GM18861 (cell line): Measurements from ENCODE around the gene HMCN2.
"Not testable (repeated sequence)": the region's sequence is repeated elsewhere in the genome, so short reads cannot be mapped to it uniquely, and the experiment has no call there.

Source experiments
- ATAC-seq: cut with Tn5 transposase; IDR thresholded peaks from one replicate; pipeline ENCODE4 v1.9.1; 2021; ENCODE audit not compliant: unreplicated experiment

Gene HMCN2

GRCh38 chr9:130426883-130427282 is 161.3 kb downstream of the HMCN2 start:
- ATAC-seq, result no peak

DNA sequence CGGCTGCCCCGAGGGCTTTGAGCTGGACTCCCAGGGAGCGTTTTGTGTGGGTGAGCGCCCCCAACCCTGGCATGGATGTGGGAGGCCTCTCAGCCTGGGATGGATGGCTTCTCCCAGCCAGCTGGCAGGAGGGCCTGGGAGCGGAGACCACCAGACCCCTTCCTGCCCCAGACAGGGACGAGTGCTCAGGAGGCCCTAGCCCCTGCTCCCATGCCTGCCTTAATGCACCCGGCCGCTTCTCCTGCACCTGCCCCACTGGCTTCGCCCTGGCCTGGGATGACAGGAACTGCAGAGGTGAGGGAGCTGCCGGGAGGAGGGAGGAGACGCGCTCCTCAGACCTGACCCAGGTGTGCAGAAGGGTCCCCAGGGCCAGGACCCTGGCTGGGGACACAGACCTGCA is 161.8 kb downstream of the HMCN2 start:
- ATAC-seq, result no peak

GRCh38 chr9:130428086-130428665 is 162.6 kb downstream of the HMCN2 start:
- no peak for ATAC-seq

DNA sequence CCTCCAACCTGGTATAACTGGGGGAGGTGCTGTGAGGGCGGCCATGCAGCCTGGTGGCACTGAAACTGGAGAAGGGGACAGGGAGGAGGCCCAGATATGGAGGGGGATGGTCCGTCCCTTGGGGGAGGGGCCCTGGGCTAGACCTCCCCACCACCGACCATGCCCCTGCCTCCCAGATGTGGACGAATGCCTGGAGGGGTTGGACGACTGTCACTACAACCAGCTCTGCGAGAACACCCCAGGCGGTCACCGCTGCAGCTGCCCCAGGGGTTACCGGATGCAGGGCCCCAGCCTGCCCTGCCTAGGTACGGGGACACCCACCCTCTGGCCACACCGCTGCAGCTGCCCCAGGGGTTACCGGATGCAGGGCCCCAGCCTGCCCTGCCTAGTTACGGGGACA is 163.8 kb downstream of the HMCN2 start:
- ATAC-seq, result no peak

DNA sequence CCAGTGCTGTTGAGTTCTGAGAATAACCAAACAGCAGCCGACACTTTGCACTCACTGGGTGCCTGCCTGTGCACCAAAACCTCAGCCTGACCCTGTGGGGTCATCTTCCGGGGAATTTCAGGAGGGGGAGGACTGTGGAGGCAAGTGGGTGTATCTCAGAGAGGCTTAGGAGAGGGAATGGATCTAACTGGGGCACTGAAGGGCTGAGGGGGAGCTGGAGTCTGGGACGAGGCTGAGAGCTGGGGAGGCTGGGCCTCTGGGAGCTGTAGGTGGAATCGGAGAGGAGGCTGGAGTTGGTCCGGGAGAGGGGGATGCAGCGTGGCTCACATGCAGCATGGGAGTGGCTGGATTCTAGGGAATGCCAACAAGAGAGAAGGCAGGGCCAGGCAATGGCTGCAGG is 164.3 kb downstream of the HMCN2 start:
- ATAC-seq, result no peak

DNA sequence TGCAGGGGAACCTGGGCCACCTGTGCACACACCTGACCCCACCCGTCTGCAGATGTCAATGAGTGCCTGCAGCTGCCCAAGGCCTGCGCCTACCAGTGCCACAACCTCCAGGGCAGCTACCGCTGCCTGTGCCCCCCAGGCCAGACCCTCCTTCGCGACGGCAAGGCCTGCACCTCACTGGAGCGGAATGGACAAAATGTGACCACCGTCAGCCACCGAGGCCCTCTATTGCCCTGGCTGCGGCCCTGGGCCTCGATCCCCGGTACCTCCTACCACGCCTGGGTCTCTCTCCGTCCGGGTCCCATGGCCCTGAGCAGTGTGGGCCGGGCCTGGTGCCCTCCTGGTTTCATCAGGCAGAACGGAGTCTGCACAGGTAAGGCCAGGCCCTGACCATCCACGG is 164.7 kb downstream of the HMCN2 start:
- no peak for ATAC-seq

- no peak for ATAC-seq
Observed at GRCh38 chr9:130430734-130431535, 165.4 kb downstream of the HMCN2 start.

- no peak for ATAC-seq
Observed at GRCh38 chr9:130431536-130432303, 166.2 kb downstream of the HMCN2 start.

DNA sequence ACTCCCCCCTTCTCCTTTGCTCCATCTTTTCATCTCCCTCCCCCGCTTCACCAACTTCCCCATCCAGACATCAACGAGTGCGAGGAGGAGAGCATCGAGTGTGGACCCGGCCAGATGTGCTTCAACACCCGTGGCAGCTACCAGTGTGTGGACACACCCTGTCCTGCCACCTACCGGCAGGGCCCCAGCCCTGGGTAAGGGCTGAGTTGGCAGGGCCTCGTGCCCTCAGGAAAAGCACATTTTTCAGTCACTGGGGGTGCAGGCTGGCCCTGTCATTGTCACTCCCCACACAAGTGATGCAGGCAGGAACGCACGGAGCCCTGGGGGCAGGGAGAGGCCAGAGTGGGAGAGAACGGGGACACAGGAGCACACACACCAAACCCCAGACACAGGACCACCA is 166.8 kb downstream of the HMCN2 start:
- no peak for ATAC-seq

DNA sequence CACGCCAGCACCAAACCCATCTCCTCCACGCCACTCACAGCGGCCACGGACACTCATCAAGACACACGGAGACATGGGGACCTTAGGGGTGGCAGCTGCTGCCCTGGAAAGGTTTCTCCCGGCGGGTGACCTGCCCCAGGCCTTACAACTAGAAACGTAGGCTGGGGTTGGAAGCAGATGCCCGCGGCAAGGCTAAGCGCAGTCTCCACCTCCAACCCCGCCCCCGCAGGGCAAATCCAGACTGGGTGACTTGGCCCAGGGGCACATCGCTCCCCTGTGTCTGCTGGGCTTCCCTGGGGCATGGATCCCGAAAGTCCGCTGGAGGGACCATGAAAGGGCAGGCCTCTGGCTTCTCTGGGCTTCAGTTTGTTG is 167.2 kb downstream of the HMCN2 start:
- no peak for ATAC-seq

DNA sequence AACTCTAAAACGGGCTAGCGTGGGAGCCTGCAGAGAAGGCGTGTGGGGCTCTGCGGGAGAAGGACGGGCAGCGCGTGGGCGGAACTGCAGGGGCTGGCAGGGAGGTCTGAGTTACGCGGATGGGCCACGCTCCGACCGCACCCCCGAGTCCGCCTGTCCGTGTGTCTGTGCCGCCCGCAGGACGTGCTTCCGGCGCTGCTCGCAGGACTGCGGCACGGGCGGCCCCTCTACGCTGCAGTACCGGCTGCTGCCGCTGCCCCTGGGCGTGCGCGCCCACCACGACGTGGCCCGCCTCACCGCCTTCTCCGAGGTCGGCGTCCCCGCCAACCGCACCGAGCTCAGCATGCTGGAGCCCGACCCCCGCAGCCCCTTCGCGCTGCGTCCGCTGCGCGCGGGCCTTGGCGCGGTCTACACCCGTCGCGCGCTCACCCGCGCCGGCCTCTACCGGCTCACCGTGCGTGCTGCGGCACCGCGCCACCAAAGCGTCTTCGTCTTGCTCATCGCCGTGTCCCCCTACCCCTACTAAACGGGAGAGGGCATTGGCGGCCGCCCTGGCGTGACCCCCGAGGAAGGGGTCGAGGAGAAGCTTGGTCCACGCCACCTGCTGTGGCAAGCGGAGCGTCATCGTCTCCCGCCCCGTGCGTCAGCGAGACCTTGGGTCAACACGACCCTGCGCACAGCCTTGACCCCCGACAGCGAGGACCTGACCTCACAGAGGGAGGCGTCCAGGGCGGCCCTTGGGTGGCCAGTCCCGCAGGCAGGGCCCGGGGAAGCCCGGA is 167.8 kb downstream of the HMCN2 start:
- no peak for ATAC-seq

DNA sequence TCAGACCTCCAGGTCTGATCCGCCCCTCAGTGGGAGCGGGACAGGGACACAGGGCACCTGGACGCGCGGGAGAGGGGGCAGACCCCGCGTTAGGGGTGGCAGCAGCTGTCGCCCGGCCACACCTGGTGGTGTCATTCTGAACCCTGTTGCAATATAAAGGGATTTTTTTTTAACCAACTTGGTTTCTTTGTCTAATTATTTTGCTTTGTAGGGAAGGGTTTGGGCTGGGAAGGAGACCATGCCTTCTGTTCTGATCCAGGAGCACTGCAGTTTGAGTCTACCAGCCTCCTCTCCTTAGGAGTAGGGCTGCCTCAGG is 168.3 kb downstream of the HMCN2 start:
- ATAC-seq, result no peak

DNA sequence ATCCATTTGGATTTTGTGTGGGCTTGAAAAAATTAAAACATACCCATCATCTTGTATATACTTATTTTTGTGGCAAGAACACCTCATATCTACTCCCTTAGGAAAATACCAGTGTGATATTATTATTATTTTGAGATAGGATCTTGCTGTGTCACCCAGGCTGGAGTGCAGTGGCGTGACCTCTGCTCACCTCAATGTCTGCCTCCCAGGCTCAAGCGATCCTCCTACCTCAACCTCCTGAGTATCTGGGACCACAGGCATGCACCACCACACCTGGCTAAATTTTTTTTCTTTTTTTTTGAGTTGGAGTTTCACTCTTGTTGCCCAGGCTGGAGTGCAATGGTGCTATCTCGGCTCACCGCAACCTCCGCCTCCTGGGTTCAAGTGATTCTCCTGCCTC is 169.1 kb downstream of the HMCN2 start:
- not testable (repeated sequence) for ATAC-seq

GRCh38 chr9:130437011-130437789 is 171.6 kb downstream of the HMCN2 start:
- ATAC-seq, result no peak

- ATAC-seq, result no peak
Observed at GRCh38 chr9:130438382-130438981, 172.9 kb downstream of the HMCN2 start.

DNA sequence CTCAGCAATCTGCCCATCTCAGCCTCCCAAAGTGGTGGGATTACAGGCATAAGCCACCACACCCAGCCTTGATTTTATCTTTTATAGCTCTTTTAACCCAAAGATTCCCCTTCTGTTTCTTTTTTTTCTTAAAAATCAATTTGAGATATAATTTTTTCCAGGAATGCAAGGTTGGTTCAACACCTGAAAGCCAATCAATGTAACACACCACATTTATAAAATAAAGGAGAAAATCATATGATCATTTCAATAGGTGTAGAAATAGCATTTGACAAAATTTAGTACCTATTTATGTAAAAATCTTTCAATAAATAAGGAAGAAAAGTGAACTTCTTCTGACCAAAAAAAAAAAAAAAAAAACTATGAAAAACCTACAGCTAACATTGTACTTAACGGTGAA is 175.5 kb downstream of the HMCN2 start:
- no peak for ATAC-seq

DNA sequence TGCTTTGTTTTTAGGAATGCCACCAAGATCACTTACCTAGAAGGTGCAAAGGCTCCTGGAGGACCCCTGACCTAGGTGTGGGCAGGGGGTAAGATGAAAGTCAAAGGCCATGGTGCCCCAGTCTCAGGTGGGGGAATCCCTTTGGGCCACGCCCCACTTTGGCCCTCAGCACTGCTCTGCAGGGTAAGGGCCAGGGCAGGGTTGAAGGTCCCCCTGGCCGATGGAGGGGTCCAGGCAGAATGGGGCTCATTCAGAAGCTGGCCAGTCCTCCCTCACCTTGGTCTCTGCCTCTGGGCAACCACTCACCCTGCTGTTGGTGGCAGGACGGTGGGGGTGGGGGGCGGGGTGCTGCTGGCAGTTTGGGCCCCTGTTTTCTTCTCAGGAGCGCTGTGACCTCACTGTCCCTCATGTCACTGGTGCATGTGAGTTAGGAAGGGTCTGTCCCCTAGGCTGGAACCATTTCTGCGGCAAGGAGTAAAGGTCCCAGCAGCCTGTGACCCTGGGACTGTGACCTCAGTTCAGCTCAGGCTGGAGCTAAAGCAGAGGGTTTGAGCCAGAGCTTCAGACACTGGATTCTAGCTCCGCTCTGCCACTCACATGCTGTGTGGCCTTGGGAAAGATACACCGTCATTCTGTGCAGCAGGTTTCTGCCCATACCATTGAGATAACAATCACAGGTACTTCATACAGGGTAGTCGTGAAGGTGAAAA is 177.3 kb downstream of the HMCN2 start:
- ATAC-seq, result no peak

DNA sequence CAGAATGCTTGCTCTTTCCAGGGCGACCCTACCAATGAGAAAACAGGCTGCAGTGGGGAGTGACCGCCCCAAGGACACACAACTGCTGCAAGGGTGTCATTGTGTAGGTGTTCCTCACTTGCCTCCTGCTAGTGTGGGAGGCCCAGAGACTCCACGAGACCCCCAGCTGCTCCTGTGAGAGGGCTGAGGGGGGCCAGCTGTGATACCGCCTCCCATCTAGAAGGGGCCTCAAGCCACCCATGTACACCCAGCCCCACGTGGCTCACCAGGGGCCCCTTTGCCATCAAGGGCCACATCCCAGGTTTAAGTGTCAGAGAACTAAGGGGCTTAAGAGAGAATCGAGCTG is 177.9 kb downstream of the HMCN2 start:
- ATAC-seq, result no peak

DNA sequence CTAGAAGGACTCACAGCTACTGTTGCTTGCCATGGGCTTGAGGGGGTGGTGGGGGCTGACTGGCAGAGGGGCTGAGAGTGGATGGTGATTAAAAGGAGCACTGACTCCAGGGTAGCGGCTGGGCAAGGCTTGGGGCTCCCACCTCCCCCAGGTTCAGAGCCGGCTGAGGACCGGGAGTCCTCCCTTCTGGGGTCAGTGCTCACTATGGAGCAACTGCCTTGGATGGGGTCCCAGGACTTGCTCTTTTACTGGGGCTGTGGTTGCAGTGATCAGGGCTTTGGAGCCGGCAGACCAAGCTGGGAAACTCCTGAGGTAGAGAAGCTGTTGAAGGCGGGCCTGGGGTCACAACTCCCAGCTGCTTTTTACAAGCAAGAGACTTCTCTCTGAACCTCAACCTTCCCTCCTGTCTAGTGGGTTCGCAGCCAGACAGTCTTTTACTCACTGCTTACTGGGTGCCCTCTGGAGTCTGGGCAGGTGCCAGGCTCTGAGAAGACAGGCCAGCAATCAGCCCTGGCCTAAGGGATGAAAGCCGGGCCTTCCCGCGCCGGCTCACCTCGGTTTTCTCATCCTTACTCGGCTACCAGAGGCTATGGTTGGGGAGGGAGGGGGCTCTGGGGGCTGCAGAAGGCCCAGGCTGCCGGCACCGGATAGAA is 178.4 kb downstream of the HMCN2 start:
- ATAC-seq, result no peak
